GM18867 (cell line): ENCODE results near the gene PCK2.

ENCODE experiments used
- ATAC-seq: cut with Tn5 transposase; IDR thresholded peaks from one replicate; pipeline ENCODE4 v1.9.1; 2021; ENCODE audit warnings: mild to moderate bottlenecking, moderate library complexity; ENCODE audit not compliant: unreplicated experiment

PCK2 gene

GRCh38 chr14:24150567-24150966 is 56.5 kb downstream of the PCK2 start:
- ATAC-seq, result no peak

DNA sequence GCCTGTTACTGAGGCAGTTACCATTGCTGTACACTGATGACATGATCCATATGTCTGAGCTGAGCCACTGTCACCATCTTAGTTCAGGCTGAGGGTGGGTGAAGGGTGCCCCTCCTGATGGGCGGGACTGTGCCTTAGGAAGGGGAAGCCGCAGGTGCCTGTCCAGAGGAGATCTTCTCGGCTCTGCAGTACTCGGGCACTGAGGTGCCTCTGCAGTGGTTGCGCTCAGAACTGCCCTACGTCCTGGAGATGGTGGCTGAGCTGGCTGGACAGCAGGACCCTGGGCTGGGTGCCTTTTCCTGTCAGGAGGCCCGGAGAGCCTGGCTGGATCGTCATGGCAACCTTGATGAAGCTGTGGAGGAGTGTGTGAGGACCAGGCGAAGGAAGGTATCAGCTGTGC is 56.9 kb downstream of the PCK2 start:
- no peak for ATAC-seq

DNA sequence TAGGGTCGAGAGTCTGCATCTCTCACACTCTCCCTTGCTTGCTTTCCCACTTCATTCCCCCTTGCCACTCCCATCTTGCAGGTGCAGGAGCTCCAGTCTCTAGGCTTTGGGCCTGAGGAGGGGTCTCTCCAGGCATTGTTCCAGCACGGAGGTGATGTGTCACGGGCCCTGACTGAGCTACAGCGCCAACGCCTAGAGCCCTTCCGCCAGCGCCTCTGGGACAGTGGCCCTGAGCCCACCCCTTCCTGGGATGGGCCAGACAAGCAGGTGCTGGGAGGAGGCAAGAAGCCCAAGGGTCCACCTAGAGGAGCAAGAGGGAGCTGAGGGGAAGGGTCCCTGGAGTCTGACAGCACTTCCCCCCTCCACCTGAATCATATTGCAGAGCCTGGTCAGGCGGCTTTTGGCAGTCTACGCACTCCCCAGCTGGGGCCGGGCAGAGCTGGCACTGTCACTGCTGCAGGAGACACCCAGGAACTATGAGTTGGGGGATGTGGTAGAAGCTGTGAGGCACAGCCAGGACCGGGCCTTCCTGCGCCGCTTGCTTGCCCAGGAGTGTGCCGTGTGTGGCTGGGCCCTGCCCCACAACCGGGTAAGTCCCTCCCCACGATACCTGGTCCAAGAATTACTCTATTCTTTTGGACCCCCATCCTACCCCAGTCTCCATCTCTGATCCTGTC is 57.4 kb downstream of the PCK2 start:
- ATAC-seq, result no peak
